ENCODE results near the gene MRPL54.

The MRPL54 gene

GRCh38 chr19:3784607-3785450 is 22.3 kb downstream of the MRPL54 start:
- no peak overlapping the region for H3K27ac Mint-ChIP-seq
- DNase-seq, result no peak
- no peaks in the 10 kb centered on the region for H3K27me3 Mint-ChIP-seq
- H3K4me1 Mint-ChIP-seq, result peaks cover 24% of the 10 kb centered on the region
- H3K4me3 Mint-ChIP-seq, result peak overlapping the region; percentile 72 to 85
- ATAC-seq, result no peak
- peaks cover 12 to 17% of the 10 kb centered on the region in 2 donors for H3K9me3 Mint-ChIP-seq

DNA sequence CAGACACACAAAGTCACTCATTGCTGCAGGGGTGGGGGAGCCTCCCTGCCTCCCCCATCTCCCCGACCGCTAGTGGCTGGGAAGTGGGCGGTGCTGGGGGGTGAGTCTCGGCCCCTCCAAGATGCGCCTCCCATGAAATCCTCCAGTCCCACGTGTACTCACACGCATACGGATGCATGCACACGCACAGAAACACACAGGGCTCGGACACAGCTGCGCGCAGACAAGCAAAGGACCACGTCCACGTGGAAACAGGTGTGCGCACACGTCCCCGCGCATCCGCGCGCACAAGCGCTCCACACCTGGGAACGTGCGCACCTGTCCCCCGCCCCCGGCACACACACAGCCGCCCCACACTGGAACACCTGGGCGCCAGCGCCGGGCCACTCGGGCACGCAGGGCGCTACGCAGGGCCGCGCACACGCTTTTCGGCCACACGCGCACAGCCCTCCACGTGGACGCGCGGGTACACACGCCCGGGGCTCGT is 23.0 kb downstream of the MRPL54 start:
- H3K4me1 Mint-ChIP-seq, result peaks cover 24% of the 10 kb centered on the region
- H3K27me3 Mint-ChIP-seq, result no peaks in the 10 kb centered on the region
- H3K9me3 Mint-ChIP-seq, result peaks cover 12 to 17% of the 10 kb centered on the region in 2 donors
- DNase-seq, result peak in 1 of 2 donors; percentile 33
- H3K4me3 Mint-ChIP-seq, result peak overlapping the region; percentile 72 to 85
- peak; percentile 38 for ATAC-seq
- H3K27ac Mint-ChIP-seq, result no peak overlapping the region

- Mint-ChIP-seq H3K9me3 (peaks cover 12 to 16% of the 10 kb centered on the region in 2 donors), H3K4me1 (peaks cover 24% of the 10 kb centered on the region), H3K27ac (peak within 1 kb of the TSS in 1 of 2 donors; percentile 24), H3K4me3 (peak within 1 kb of the TSS; percentile 72 to 85), H3K27me3 (no peaks in the 10 kb centered on the region)
- DNase-seq (peak; percentile 39 to 43), ATAC-seq (peak; percentile 69)
These were observed 23.7 kb downstream of the MRPL54 start, which contains the start of gene MATK for GRCh38 chr19:3785938-3786824. Gene MATK (minus strand): TSS chr19:3786381. CDS start chr19:3785135, 1,246 bp downstream.

GRCh38 chr19:3788996-3789778 is 26.7 kb downstream of the MRPL54 start:
- DNase-seq, result no peak
- Mint-ChIP-seq H3K9me3 (no peaks in the 10 kb centered on the region), H3K4me1 (peaks cover 23% of the 10 kb centered on the region), H3K27ac (no peak overlapping the region), H3K27me3 (no peaks in the 10 kb centered on the region), H3K4me3 (no peak overlapping the region)
- ATAC-seq, result no peak

- ATAC-seq, result no peak
- H3K9me3 Mint-ChIP-seq, result no peaks in the 10 kb centered on the region
- DNase-seq, result no peak
- peak overlapping the region in 1 of 2 donors; percentile 72 for H3K27ac Mint-ChIP-seq
- no peaks in the 10 kb centered on the region for H3K27me3 Mint-ChIP-seq
- H3K4me3 Mint-ChIP-seq, result no peak overlapping the region
- H3K4me1 Mint-ChIP-seq, result peaks cover 12% of the 10 kb centered on the region
These were observed 27.8 kb downstream of the MRPL54 start for GRCh38 chr19:3790209-3790734.

- no peak for DNase-seq
- no peak for ATAC-seq
- Mint-ChIP-seq H3K27me3 (no peaks in the 10 kb centered on the region), H3K9me3 (no peaks in the 10 kb centered on the region), H3K27ac (no peak overlapping the region), H3K4me3 (no peak overlapping the region), H3K4me1 (peaks cover 10% of the 10 kb centered on the region)
These were observed 28.5 kb downstream of the MRPL54 start for GRCh38 chr19:3790941-3791340.

GRCh38 chr19:3792114-3792513 is 29.6 kb downstream of the MRPL54 start:
- ATAC-seq, result no peak
- H3K27ac Mint-ChIP-seq, result no peak overlapping the region
- peaks cover 10% of the 10 kb centered on the region for H3K4me1 Mint-ChIP-seq
- DNase-seq, result no peak
- no peak overlapping the region for H3K4me3 Mint-ChIP-seq
- H3K27me3 Mint-ChIP-seq, result no peaks in the 10 kb centered on the region
- peaks cover 8% of the 10 kb centered on the region in 2 donors for H3K9me3 Mint-ChIP-seq

DNA sequence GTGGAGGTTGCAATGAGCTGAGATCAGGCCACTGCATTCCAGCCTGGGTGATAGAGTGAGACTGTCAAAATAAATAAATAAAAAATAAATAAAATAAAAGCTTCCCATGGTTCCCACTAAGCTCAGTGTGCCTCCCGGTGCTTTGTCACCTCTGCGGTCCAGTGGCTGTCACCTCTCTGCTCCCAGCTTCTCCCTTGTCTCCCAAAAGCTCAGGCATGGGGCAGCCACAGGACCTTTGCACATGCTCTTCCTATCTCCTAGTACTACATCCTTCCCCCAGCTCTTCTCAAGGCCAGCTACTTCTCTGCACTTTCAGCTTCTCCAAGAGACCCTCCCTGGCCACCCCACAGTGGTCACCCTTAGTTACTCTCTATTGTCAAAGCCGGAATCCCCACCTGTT is 31.3 kb downstream of the MRPL54 start:
- Mint-ChIP-seq H3K9me3 (peaks cover 8 to 9% of the 10 kb centered on the region in 2 donors), H3K27me3 (no peaks in the 10 kb centered on the region), H3K27ac (no peak overlapping the region), H3K4me3 (no peak overlapping the region), H3K4me1 (peaks cover 18% of the 10 kb centered on the region)
- DNase-seq (no peak), ATAC-seq (no peak)

GRCh38 chr19:3796358-3796757 is 33.9 kb downstream of the MRPL54 start:
- Mint-ChIP-seq H3K9me3 (peaks cover 8 to 9% of the 10 kb centered on the region in 2 donors), H3K4me1 (peaks cover 31% of the 10 kb centered on the region), H3K4me3 (no peak overlapping the region), H3K27ac (no peak overlapping the region), H3K27me3 (peaks cover 2% of the 10 kb centered on the region)
- no peak for ATAC-seq
- DNase-seq, result no peak

DNA sequence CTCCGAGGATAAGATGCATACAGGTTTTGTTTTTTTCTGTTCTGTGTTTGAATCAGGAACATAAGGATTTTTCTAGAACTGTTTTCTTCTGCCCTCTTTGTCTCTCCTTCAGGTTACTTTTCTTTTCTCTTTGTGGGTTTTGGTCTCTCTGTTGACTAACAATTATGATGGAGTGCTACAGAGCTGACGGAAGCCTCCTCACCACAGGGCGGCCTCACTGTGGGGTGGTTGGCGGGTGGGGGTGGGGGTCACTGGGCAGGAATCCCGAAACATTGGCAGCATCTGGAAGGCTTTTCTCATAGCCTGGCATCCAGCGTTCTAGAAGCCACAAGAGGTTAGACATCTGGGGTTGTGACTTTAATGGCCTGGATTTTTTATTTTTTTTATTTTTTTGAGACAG is 35.7 kb downstream of the MRPL54 start:
- peaks cover 38% of the 10 kb centered on the region for H3K4me1 Mint-ChIP-seq
- H3K4me3 Mint-ChIP-seq, result peak overlapping the region in 1 of 2 donors; percentile 30
- peak; percentile 84 for ATAC-seq
- H3K27ac Mint-ChIP-seq, result no peak overlapping the region
- DNase-seq, result no peak
- peaks cover 7% of the 10 kb centered on the region for H3K27me3 Mint-ChIP-seq
- peaks cover 8 to 9% of the 10 kb centered on the region in 2 donors for H3K9me3 Mint-ChIP-seq

- no peak overlapping the region for H3K27ac Mint-ChIP-seq
- peaks cover 8 to 9% of the 10 kb centered on the region in 2 donors for H3K9me3 Mint-ChIP-seq
- H3K4me1 Mint-ChIP-seq, result peaks cover 44% of the 10 kb centered on the region
- H3K27me3 Mint-ChIP-seq, result peaks cover 7% of the 10 kb centered on the region
- no peak for DNase-seq
- peak overlapping the region; percentile 77 for H3K4me3 Mint-ChIP-seq
- no peak for ATAC-seq
These were observed 38.5 kb downstream of the MRPL54 start for GRCh38 chr19:3800996-3801395.

DNA sequence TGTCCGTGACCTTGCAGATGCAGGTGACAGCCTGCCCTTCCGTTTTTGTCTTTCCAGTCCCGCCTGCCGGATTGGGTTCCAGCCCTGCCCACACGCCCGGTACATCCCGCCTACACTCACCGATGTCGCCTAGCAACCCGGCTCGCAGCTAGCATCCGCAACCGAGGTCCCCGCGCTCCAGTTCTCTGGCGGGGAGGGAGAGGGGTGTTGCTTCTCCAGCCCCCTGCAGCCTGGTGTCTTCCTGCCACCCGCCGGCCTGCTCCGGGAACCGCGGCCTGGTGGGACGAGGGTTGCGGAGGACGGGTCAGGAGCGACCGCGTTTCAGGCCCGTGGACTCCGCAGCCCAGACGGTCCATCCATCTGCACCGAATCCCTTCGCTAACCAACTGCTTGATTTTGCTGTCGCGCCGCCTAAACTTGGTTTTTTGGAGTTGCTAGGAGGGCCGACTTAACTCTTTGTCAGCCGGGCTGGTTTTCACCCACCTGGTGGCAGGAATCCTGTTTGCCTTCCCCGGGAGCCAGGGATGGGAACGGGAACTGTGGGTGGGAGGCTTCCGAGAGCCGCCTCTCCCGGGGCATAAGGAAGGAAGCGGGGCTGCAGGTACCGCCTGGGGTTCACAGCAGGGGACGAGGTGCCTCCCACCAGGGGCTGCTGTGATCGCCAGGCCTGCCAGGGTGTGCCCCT is 39.1 kb downstream of the MRPL54 start:
- Mint-ChIP-seq H3K4me1 (peaks cover 47% of the 10 kb centered on the region), H3K9me3 (peaks cover 5 to 6% of the 10 kb centered on the region in 2 donors), H3K27ac (no peak overlapping the region), H3K27me3 (peaks cover 7% of the 10 kb centered on the region), H3K4me3 (peak overlapping the region; percentile 77)
- DNase-seq (peak; percentile 55 to 66), ATAC-seq (peak; percentile 81)

DNA sequence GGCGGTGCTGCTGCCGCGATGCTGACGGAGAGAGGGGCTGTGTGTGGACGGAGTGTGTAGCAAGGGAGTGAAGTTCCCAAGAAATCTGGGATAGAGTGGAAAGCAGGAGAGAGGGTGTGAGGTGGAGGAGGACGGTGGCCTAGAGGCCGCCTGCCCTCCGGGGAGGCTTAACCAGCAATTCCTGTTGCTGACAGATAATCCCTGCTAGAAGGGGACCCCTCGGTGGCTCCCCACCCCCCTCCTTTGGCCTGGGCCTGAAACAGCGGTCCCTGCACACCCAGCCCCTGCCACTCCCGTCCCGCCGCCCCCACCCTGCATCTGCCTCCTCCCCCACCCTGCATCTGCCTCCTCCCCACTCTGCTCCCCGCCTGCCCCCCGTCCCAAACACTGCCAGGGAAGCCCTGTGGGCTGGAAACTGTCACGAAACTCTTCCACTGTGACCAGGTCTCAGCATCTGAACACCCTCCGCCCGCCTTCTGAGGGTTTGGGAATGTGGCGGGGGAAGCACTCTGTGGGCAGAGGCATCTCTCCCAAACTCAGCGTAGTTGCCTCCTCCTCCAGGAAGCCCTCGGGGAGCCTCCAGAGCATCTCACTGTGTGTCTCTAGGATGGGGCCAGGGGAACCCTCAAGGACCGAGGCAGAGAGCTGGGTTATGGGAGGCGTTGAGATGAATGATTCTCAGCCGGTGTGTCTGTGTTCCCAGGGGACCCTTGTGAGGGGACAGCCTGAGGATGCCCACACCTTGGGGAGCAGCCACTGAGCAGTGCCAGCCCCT is 40.8 kb downstream of the MRPL54 start:
- peaks cover 7% of the 10 kb centered on the region for H3K27me3 Mint-ChIP-seq
- DNase-seq, result no peak
- no peak overlapping the region for H3K4me3 Mint-ChIP-seq
- H3K4me1 Mint-ChIP-seq, result peaks cover 54% of the 10 kb centered on the region
- H3K27ac Mint-ChIP-seq, result no peak overlapping the region
- ATAC-seq, result no peak
- H3K9me3 Mint-ChIP-seq, result peaks cover 0 to 6% of the 10 kb centered on the region in 2 donors

GRCh38 chr19:3803986-3804385 is 41.5 kb downstream of the MRPL54 start:
- ATAC-seq, result no peak
- H3K9me3 Mint-ChIP-seq, result peaks cover 0 to 9% of the 10 kb centered on the region in 2 donors
- H3K27ac Mint-ChIP-seq, result no peak overlapping the region
- H3K27me3 Mint-ChIP-seq, result peaks cover 7% of the 10 kb centered on the region
- H3K4me3 Mint-ChIP-seq, result no peak overlapping the region
- no peak for DNase-seq
- H3K4me1 Mint-ChIP-seq, result peaks cover 49% of the 10 kb centered on the region

Measured in stimulated activated naive CD8-positive, alpha-beta T cell treated with anti-CD3 and anti-CD28 coated beads, Interleukin-15, amount 100 ng/mL, for 72 hours (primary cell).